Measurements from ENCODE around the gene AGAP1.
"Not testable (repeated sequence)": the region's sequence is repeated elsewhere in the genome, so short reads cannot be mapped to it uniquely, and the experiment has no call there.

Gene AGAP1

DNA sequence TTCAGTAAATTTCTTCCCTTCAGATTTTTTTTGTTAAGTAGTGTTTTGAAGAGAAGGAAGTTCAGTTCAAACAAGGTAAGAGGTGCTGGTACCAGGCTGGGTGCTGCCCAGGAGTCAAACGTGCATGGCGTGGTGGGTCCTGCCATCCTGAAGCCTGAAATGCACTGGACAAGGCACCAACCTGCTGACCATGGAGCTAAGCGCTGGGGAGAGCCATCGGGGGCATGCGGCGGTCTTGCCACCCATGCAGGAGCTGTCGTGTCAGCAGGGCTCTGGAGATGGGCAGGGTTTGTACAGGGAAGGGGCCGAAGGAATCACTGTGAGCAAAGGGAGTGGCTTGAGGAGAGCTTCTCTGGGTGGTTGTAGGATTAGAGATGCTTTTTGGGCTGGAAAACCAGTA lies 547.8 kb downstream of the AGAP1 start:
- DNase-seq (ENCODE audit: low read depth in 2 of 2): no peak

GRCh38 chr2:236042087-236042486 lies 548.2 kb downstream of the AGAP1 start:
- DNase-seq (ENCODE audit: low read depth in 2 of 2): no peak

GRCh38 chr2:236044191-236044590 lies 550.3 kb downstream of the AGAP1 start:
- no peak for DNase-seq (ENCODE audit: low read depth in 2 of 2)

- DNase-seq (ENCODE audit: low read depth in 2 of 2): no peak
Measured at GRCh38 chr2:236045251-236046235, 551.7 kb downstream of the AGAP1 start.

DNA sequence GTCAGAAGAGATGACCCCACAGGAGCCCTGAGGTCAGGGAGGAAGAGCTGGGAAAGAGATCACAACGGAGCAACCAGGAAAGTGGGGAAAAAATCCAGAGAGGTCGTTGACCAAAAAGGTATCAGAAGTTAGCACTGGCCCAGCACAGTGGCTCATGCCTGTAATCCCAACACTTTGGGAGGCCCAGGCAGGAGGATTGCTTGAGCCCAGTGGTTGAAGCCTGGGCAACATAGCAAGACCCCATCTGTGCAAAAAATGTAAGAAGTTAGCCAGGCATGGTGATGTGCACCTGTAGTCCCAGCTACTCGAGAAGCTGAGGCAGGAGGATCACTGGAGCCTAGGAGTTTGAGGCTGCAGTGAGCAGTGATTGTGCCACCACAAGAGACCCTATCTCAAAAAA lies 552.9 kb downstream of the AGAP1 start:
- DNase-seq (ENCODE audit: low read depth in 2 of 2): no peak

DNA sequence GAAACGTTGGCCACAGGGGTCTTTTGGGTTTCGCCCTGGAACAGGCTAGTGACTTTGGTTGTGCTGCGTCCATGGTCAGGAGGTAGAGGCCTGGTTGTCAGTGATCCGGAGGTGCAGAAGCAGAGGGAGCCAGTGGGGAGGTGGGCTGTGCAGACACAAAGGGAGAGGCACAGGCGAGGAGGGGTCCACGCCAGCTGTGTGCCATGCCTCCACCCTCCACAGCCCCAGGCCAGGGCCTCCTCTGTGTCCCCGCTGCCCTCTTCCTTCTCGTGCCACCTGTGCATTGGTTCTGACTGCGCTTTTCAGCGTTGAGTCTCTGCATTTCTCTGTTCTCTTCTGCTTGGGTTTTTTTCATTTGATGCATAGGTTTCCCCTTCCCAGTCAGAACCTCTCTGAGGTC lies 553.3 kb downstream of the AGAP1 start:
- DNase-seq (ENCODE audit: low read depth in 2 of 2): no peak

- no peak for DNase-seq (ENCODE audit: low read depth in 2 of 2)
Measured at GRCh38 chr2:236047886-236048540, 554.2 kb downstream of the AGAP1 start.

DNA sequence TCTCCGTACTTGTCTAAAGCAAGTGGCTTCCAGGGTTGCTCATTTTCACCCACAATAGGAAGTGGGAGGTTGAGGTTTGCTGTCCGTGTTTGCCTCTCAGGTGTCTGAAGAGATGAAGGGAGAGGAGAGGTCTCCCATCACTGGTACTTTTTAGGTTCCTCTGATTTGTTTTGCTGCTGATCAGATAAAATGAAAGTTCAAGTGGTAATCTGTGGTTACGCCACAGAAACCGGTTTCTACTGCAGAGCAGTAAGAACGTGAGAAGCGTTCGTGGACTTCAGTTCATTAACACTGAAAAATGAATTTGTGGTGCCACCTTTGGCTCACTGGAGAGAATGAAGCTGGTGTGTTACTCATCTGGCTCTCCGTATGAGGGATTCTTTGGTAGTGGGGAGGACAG lies 556.1 kb downstream of the AGAP1 start:
- DNase-seq (ENCODE audit: low read depth in 2 of 2): no peak

- no peak for DNase-seq (ENCODE audit: low read depth in 2 of 2)
Measured at GRCh38 chr2:236051351-236051750, 557.5 kb downstream of the AGAP1 start.

- DNase-seq (ENCODE audit: low read depth in 2 of 2): no peak
Measured at GRCh38 chr2:236051806-236052205, 558.0 kb downstream of the AGAP1 start.

DNA sequence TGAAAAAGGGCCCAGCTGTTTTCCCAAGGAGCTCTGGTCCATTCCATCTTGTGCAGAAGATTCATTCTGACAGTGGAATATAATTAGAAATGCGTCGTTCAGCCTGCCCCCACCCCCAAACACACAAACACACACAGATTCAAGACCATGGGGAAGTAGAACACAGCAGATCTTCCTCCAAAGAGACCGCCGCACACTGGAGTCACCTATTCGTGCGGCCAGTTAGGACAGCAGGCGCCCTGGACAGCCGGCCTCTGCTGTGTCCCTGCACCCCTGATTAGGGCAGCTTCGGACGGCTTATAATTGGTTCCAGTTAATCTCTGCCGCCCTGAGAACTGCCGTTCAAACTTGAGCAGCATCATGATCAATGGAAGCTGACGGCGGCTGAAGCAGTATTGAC lies 558.4 kb downstream of the AGAP1 start:
- no peak for DNase-seq (ENCODE audit: low read depth in 2 of 2)

GRCh38 chr2:236052926-236053821 lies 559.3 kb downstream of the AGAP1 start:
- no peak for DNase-seq (ENCODE audit: low read depth in 2 of 2)

- no peak for DNase-seq (ENCODE audit: low read depth in 2 of 2)
Measured at GRCh38 chr2:236054125-236054524, 560.3 kb downstream of the AGAP1 start.

DNA sequence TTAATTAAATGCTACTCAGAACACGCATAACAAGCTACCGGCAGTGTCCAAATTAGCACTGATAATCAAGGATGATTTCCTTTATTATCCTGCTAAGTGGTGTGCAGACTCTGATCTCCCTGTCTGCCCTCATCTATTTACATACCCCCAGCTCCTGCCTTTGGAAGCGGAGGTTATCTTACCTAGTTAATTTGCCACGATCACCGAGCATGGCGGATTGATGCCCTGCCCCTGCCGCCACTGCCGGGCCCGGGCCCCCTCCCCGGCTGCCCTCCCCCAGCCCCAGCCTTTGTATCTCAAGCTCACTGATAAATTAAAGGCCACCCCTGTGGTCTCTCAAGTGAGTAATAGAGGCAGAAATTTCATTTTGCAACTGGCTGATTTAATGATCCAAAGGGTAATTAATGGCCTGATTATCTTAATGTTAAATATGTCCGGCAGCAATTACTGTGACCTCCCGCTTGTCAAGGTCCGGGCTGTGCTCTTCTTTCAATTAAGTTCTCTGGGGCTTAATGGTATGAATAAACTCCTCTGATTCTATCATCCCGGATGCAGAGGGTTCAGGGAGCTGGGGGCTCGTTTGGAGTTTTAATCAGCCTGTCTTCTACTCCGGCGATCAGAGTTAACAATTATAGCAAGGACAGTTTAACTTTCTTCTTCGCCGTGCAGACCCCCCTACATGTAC lies 560.9 kb downstream of the AGAP1 start:
- no peak for DNase-seq (ENCODE audit: low read depth in 2 of 2)

- DNase-seq (ENCODE audit: low read depth in 2 of 2): no peak
Measured at GRCh38 chr2:236055471-236055870, 561.6 kb downstream of the AGAP1 start.

- DNase-seq (ENCODE audit: low read depth in 2 of 2): no peak
Measured at GRCh38 chr2:236056141-236056540, 562.3 kb downstream of the AGAP1 start.

DNA sequence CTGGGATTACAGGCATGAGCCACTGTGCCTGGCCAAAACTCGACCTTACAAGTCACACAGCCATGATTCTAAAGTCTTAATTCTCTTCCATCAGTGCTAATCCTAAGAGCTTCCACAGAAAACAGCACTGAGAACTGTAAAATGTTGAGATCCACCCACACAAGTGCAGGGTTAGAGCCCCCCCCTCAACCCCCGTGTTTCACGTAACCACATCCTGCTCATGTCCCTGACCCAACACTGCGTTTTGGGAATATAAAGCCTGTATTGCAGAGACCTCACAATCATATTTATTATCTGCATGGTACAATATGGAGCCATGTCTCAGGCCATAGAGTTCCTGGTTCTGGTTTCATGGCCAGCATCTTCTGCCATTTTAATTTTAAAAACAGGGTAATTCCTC lies 563.5 kb downstream of the AGAP1 start:
- no peak for DNase-seq (ENCODE audit: low read depth in 2 of 2)

DNA sequence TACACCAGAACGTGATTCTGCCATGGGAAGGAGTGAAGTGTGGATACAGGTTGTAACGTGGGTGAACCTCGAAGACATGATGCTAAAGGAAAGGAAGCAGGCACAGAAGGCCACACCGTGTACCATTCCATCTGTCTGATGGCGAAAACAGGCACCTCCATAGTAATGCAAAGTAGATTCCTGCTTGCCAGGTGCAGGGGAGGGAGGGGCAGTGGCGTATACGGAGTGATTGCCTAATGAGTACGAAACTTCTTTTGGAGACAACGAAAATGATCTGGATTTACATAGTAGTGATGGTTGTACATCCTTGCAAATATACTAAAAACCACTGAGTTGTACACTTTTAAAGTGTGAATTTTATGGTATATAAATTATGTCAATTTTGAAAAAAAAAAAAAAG lies 567.7 kb downstream of the AGAP1 start:
- no peak for DNase-seq (ENCODE audit: low read depth in 2 of 2)

DNA sequence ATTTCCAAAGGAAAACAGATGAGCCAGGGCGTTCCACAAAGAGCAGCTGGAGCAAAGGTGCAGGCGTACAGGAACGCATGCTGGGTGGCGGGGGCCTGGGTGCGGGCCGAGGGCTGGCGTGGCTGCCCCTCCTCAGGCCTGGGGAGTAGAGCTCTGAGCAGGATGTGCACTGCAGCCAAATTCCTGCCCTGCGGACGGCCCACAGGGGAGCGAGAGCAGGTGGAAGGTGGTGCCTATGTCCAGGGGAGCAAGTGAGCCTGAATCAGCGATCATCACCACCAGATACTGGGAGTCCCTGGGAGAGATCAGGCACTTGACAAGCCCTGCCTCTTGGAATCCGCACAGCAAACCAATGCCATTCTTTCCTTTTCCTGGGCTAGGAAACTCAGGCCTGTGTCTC lies 568.1 kb downstream of the AGAP1 start:
- no peak for DNase-seq (ENCODE audit: low read depth in 2 of 2)

DNA sequence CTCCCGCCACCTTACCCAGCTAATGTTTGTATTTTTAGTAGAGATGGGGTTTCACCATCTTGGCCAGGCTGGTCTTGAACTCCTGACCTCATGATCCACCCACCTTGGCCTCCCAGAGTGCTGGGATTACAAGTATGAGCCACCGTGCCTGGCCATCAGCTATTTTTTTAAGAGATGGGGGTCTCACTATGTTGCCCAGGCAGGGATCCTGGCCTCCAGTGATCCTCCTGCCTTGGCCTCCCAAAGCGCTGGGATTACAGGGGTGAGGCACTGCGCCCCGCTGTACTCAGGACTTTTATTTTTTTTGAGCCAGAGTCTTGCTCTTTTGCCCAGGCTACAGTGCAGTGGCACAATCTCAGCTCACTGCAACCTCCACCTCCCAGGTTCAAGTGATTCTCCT lies 569.0 kb downstream of the AGAP1 start:
- DNase-seq (ENCODE audit: low read depth in 2 of 2): not testable (repeated sequence)

GRCh38 chr2:236063994-236064393 lies 570.2 kb downstream of the AGAP1 start:
- DNase-seq (ENCODE audit: low read depth in 2 of 2): no peak
